GM12865 (cell line): ENCODE data around the gene GNAL.
A peak's percentile ranks its signal among the peaks of the same experiment; 100 is the strongest.

Experiments
- DNase-seq: peaks from one replicate; pipeline ENCODE4 v3.0.0; 2010; ENCODE audit warnings: low read depth
- H3K4me3 ChIP-seq: 2 replicates; pipeline ENCODE4 v1.5.1; 2011; ENCODE audit warnings: mild to moderate bottlenecking, low read depth, low read length, control low read depth
- TF ChIP-seq, protein P1 (sequence below): IDR thresholded peaks from 2 replicates; pipeline ENCODE4 v1.5.1; 2011; ENCODE audit warnings: low read length, control low read depth, low read depth, inconsistent platforms; ENCODE audit not compliant: insufficient read depth; ENCODE audit errors: missing control alignments

Gene GNAL

DNA sequence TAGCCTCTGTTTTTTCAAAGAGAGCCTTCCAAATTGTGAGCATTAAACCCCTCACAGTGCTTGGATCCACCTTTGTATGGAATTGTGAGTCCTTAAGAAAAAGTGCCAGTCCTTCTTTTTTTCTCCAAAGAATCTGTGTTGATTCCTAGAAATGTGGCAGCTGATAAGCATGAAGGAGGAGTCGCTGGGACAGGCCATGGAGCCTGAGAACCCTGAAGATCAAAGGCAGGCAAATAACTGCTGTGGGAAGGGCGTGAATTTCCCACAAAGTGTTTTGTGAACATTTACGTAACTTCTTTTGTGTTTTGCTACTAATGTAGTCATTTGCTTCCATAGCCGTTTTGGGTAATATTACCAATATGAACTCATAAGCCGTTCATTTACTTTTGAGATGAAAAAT is 134.5 kb downstream of the GNAL start:
- DNase-seq, result no peak
- TF ChIP-seq, protein P1, sequence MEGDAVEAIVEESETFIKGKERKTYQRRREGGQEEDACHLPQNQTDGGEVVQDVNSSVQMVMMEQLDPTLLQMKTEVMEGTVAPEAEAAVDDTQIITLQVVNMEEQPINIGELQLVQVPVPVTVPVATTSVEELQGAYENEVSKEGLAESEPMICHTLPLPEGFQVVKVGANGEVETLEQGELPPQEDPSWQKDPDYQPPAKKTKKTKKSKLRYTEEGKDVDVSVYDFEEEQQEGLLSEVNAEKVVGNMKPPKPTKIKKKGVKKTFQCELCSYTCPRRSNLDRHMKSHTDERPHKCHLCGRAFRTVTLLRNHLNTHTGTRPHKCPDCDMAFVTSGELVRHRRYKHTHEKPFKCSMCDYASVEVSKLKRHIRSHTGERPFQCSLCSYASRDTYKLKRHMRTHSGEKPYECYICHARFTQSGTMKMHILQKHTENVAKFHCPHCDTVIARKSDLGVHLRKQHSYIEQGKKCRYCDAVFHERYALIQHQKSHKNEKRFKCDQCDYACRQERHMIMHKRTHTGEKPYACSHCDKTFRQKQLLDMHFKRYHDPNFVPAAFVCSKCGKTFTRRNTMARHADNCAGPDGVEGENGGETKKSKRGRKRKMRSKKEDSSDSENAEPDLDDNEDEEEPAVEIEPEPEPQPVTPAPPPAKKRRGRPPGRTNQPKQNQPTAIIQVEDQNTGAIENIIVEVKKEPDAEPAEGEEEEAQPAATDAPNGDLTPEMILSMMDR, result no peak
- no peak overlapping the region for H3K4me3 ChIP-seq

DNA sequence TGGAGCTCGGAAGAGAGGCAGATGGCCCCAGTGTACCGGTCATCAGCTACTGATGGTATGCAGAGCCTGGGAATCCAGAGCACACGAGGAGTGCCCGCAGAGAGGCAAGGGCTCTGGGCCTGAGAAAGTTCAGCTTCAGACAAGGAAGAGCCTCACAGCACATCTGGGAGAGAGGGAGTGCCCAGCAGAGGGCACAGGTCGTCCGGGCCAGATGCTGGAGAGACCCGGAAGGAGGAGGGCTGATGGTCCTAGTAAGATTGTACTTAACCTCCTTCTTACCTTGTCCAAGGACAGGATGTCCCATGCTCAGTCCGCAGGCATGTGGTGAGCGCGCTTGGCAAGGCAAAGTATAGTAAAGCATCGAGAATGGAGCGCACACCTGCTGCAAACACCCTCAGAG is 137.8 kb downstream of the GNAL start:
- TF ChIP-seq, protein P1, result no peak
- H3K4me3 ChIP-seq, result no peak overlapping the region
- DNase-seq, result peak; percentile 4

DNA sequence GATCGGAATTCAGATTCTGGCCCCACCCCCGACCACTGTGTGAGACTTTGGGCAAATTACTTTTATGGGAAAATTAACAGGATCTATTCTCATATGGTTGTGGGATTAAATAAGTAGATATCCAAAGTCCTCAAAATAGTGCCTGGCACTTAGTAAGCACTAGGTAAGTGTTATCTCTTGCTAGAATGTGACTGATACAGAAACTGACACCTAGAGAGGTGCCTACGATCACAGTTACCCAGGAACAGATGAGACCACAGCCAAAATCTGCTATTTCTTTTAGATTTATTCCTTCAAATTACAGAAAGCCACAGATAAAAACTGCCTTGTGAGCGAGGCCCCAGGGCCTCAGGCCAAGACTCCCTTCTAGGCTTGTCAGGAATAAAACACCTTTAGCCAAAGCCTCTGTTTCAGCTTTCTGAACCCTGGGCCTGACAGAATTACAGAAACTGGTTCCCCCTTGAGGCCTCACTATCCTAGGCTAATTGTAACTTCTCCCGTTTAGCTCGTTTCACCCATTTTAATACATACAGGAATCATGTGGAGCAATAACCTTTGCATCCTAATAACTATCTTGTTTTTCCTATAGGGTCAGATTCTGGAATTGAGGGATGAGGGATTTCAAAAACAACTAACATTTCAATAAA is 139.8 kb downstream of the GNAL start:
- H3K4me3 ChIP-seq, result no peak overlapping the region
- TF ChIP-seq, protein P1, result no peak
- no peak for DNase-seq

DNA sequence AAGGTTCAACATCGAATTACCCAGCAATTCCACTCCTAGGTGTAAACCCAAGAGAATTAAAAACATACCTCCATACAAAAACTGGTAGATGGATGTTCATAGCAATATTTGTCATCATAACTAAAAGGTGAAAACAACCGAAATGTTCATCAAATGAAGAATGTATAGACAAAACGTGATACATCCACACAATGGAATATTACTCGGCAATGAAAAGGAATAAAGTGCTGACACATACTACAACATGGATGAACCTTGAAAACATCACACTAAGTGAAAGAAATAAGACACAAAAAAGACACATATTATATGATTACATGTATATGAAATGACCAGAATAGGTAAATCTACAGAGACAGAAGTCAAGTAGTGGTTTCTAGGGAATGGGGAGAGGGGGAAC is 141.5 kb downstream of the GNAL start:
- TF ChIP-seq, protein P1, result no peak
- DNase-seq, result no peak
- no peak overlapping the region for H3K4me3 ChIP-seq

DNA sequence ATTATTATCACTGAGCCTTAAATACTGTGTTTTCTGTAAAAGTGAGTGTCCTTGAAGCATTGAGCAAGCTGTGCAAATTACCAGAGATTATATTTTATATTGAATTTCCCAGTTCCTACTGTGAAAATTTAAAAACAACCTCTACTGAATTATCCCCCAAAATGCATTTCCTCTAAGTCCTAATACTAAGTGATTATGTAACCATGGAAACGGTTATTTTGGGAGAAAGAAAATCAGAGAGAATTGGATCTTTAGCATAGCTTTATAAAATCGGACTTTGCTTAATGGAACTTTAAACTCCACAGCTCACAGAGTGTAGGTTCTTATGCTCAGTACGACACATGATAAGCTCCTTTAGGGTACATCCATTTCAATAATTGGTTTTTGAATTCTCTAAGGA is 142.9 kb downstream of the GNAL start:
- no peak overlapping the region for H3K4me3 ChIP-seq
- TF ChIP-seq, protein P1, result no peak
- no peak for DNase-seq

DNA sequence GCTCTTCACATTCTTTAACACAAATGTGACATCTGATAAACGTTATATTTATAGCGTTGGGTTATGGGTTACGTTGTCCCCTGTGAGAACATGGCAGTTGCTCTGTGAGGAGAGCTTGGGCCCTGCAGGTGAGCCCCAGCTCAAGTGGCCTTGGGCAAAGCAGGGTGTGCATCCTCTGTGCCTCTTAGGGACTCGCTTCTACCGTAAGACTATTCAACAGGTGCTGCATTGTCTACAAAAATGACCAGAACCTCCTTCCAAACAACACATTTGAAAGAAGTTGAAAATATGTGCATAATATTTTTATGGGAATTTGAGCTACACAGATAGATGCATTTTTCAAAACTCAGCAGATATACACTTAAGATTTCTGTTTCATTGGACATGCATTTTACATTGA is 145.7 kb downstream of the GNAL start:
- no peak for DNase-seq
- TF ChIP-seq, protein P1, result no peak
- H3K4me3 ChIP-seq, result no peak overlapping the region

DNA sequence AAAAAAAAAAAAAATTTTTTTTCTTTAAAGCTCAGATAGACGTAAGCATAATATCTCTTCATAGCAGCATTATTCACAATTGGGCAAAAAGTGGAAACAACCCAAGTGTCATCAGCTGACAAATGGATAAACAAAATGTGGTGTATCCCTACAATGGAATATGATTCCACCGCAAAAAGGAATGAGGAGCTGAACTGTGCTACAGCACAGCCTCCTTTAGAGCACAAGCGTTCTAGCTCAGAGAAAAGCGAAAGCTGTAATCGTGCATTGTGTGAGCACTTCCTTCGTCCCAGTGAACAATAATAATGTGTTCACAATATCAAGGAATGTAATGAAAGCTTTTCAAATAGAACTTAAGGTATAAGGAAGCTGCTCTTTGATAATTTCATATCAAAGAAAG is 150.5 kb downstream of the GNAL start:
- TF ChIP-seq, protein P1, result no peak
- H3K4me3 ChIP-seq, result no peak overlapping the region
- no peak for DNase-seq
